GM21717 (cell line): ENCODE data around the gene SUPT20HL1.
"Not testable (repeated sequence)": the region's sequence is repeated elsewhere in the genome, so short reads cannot be mapped to it uniquely, and the experiment has no call there.

Experiments used
- ATAC-seq: cut with Tn5 transposase; IDR thresholded peaks from one replicate; pipeline ENCODE4 v1.9.1; 2021; ENCODE audit warnings: mild to moderate bottlenecking, moderate library complexity; ENCODE audit not compliant: unreplicated experiment

Gene SUPT20HL1

GRCh38 chrX:24362089-24362745 is 1.8 kb downstream of the SUPT20HL1 start:
- not testable (repeated sequence) for ATAC-seq

- not testable (repeated sequence) for ATAC-seq
Measured at GRCh38 chrX:24363432-24364181, 3.2 kb downstream of the SUPT20HL1 start.

DNA sequence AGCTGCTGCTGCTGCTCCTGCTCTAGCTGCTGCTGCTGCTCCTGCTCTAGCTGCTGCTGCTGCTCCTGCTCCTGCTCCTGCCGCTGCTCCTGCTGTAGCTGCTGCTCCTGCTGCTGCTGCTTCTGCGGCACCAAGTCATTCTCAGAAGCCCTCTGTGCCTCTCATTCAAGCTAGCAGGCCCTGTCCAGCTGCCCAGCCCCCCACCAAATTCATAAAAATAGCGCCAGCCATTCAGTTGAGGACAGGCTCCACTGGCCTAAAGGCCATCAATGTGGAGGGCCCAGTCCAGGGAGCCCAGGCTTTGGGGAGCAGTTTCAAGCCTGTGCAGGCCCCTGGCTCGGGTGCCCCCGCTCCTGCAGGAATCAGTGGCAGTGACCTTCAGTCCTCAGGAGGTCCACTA is 3.9 kb downstream of the SUPT20HL1 start:
- no peak for ATAC-seq

GRCh38 chrX:24364851-24365538 is 4.6 kb downstream of the SUPT20HL1 start:
- no peak for ATAC-seq

- ATAC-seq: not testable (repeated sequence)
Measured at GRCh38 chrX:24366762-24367400, 6.4 kb downstream of the SUPT20HL1 start.

GRCh38 chrX:24369816-24370215 is 9.4 kb downstream of the SUPT20HL1 start:
- ATAC-seq: no peak

DNA sequence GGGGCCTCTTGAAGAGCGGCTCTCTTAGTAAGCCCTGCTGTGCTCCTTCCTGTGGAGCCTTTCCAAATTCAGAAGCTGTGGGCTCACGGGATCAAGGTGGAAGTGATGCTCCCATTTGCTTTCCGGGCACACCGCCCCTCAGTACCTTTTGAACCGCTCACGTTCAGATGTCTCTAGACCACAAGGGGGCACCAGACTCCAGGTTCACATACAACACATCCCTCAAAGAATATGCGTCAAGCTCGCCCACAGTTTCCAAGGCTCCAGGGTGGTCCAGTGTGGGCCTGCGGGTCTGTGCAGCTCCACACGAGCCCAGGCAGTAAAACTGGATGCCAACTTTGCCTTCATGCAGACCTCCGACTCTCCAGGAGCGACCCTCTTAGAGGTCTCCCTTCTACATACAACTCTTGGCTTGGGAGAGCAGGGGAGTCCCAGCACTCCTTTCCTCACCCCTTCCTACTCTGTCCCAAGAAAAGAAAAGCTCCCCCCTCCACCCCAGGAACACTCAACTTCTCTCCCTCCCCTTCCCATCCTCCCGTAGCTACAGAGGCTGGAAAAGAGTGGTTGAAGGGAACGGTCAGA is 11.0 kb downstream of the SUPT20HL1 start:
- ATAC-seq: peak; percentile 83

- ATAC-seq: no peak
Measured at GRCh38 chrX:24372021-24372763, 11.8 kb downstream of the SUPT20HL1 start.

GRCh38 chrX:24375600-24376131 is 15.2 kb downstream of the SUPT20HL1 start:
- no peak for ATAC-seq

DNA sequence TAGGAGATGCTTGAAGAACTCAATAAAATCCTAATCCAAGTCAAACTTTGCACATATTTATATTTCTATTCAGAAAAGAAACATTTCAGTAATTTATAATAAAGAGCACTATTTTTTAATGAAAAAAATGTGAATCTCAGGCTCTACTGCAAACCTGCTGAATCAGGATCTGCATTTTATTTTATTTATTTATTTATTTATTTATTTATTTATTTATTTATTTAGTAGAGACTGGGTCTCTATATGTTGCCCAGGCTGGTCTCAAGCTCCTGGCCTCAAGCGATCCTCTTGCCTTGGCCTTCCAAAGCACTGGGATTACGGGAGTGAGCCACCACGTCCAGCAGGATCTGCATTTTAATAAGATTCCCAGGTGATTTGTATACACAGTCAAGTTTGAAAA is 16.0 kb downstream of the SUPT20HL1 start:
- ATAC-seq: no peak

DNA sequence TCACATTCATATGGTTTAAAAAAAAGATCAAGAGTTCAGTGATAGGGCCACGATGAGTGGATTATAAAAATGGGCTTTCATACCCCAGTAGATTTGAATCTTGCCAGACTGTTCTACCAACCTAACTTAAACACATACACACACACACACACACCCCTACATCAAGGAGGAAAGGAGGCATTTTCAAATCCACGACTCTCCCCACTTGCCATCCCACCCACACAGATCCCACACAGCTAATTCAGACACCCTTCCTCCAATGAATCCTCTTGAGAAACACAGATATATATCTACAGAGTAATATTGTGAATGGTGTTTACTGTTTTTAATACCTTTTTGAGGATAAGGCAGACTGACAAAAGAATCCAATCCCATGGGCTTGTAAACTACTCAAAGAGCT is 16.8 kb downstream of the SUPT20HL1 start:
- ATAC-seq: no peak

- no peak for ATAC-seq
Measured at GRCh38 chrX:24377911-24378468, 17.6 kb downstream of the SUPT20HL1 start.

GRCh38 chrX:24378706-24379105 is 18.3 kb downstream of the SUPT20HL1 start:
- no peak for ATAC-seq

- ATAC-seq: no peak
Measured at GRCh38 chrX:24380262-24381187, 20.1 kb downstream of the SUPT20HL1 start.

DNA sequence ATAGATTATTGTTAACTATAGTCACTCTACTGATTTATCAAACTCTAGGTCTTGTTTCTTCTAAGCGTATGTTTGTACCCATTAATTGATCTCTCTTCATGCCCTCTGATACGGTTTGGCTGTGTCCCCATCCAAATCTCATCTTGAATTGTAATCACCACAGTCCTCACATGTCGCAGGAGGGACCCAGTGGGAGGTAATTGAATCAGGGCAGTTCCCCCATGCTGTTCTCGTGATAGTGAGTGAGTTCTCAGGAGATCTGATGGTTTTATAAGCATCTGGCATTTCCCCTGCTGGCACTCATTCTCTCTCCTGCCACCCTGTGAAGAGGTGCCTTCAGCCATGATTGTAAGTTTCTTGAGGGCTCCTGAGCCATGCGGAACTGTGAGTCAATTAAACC is 21.9 kb downstream of the SUPT20HL1 start:
- not testable (repeated sequence) for ATAC-seq

DNA sequence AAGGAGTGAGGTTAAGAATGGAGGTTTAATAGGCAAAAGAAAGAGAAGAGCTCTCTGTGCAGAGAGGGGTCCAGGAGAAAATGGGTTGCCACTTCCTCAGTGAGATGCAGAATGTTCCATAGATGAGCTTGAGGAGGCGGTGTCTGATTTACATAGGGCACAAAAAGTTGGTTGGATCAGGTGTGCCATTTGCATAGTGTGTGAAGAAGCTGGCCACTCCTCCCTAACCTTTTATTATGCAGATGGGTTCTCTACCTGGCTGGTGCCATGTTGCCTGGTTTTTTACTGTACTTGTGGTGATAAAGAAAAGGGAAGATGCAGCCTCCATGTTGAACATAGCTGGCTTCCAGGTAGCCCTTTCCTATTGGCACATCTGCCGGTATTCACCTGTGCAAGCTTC is 27.3 kb downstream of the SUPT20HL1 start:
- no peak for ATAC-seq

GRCh38 chrX:24391389-24391788 is 30.9 kb downstream of the SUPT20HL1 start:
- no peak for ATAC-seq

DNA sequence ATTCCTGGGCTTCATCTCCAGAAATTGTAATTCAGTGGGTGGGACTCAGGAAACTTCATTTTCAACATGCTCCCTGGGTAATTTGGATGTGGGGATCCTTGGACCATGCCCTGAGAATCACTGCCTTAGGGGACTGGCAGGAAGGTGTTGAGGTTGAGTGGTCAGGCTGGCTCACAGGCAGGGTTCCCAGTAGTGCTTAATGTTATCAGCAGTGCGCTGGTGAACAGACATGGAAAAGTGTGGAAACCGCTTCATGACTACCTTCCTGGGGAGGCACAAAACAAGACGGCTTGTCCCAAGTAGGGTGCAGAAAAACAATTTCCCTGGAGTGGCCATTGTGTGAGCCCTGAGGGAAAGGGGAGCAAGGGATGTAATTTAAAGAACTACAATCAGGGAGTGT is 31.4 kb downstream of the SUPT20HL1 start:
- no peak for ATAC-seq

GRCh38 chrX:24392709-24393108 is 32.3 kb downstream of the SUPT20HL1 start:
- no peak for ATAC-seq
